Left lung (tissue), 10 donors: Measurements from ENCODE around the gene GPI. TPM values are rescaled to one million over a fixed set of nuclear protein-coding genes. Genes with fewer than 3 reads are reported as not detected.

Experiments used
- ATAC-seq: fragments of 200-7000 bp; cut with Tn5 transposase; one replicate; pipeline ENCODE4 v1.9.1; 2020; ENCODE audit warnings: moderate library complexity
- DNase-seq, 4 donors: peaks; one replicate each; pipeline ENCODE4 v3.0.0-alpha.2; 2013 to 2020
- H3K27ac ChIP-seq, 2 donors: fragments of 200-600 bp; sonication (generic) in 1 of 2; one replicate each; pipeline versions ENCODE4 v1.5.0 to v1.8.0; 2020 to 2021
- H3K27me3 ChIP-seq, 2 donors: fragments of 200-600 bp; sonication (generic) in 1 of 2; one replicate each; pipeline versions ENCODE4 v1.5.0 to v1.8.0; 2020 to 2021
- H3K36me3 ChIP-seq, 2 donors: fragments of 200-600 bp; sonication (generic) in 1 of 2; one replicate each; pipeline versions ENCODE4 v1.5.0 to v1.8.0; 2020 to 2021
- H3K4me1 ChIP-seq, 2 donors: fragments of 200-600 bp; one replicate each; pipeline ENCODE4 v1.8.0; 2021
- H3K4me3 ChIP-seq, 2 donors: fragments of 200-600 bp; sonication (generic) in 1 of 2; one replicate each; pipeline versions ENCODE4 v1.5.0 to v1.8.0; 2020 to 2021; ENCODE audit warnings: mild to moderate bottlenecking in 1 of 2
- H3K9me3 ChIP-seq, 2 donors: fragments of 200-600 bp; sonication (generic) in 1 of 2; one replicate each; pipeline versions ENCODE4 v1.5.0 to v1.8.0; 2020 to 2021
- intact Hi-C, 2 donors: fragments of 100-400 bp; cut with DNase I; formaldehyde crosslinking; loops; one replicate each; pipeline versions ENCODE4 v1.11.2 to v1.14.2; 2022
- polyA plus RNA-seq, 6 donors: library from polyadenylated mRNA; unstranded; fragments of 120-200 nt; gene quantifications; one replicate each; pipeline ENCODE4 v1.2.1, GENCODE V29; 2013; ENCODE audit not compliant: insufficient read length in 6 of 6
- total RNA-seq, 2 donors: library from RNA; stranded (reverse); fragmentation: NEBNext Ultra II Directional; extraction: Animal tissue kit (Norgen Biotek cat#: 25700); gene quantifications; one replicate each; pipeline ENCODE4 v1.2.1, GENCODE V29; 2021
- TF ChIP-seq, protein P1 (sequence below), 2 donors: fragments of 200-600 bp; sonication (generic) in 1 of 2; IDR thresholded peaks; one replicate each; pipeline versions ENCODE4 v1.5.0 to v1.8.0; 2021; ENCODE audit warnings: antibody characterized with exemption in 2 of 2
- donor health status: DM: no; HTN: yes; CAD: no.
- donor health status: DM: no; HTN: no; CAD: no.

The GPI gene
- total and polyA plus RNA-seq, 8 donors = 99.2 to 248 (median 108) TPM

DNA sequence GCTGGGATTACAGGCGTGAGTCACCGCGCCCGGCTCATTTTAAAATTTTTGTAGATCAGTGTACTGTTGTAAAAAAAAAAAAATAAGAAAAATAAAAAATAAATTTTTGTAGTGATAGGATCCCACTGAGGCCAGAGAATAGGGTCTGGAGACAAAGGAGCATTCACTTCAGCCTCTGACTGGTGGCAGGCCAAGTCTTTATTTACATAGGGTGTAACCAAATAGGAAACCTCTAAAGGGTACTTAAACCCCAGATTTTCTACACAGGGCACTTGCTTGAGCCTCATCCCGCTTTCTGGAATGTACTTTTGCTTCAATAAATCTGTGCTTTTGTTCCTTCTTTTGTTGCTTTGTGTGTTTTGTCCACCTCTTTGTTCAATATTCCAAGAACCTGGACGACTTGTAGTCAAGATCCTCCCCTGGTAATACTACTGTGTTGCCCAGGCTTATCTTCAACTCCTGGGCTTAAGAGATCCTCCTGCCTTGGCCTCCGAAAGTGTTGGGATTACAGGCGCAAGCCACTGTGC is 37.1 kb downstream of the GPI start:
- Histone ChIP-seq H3K27ac (no peak overlapping the region), H3K4me3 (no peak overlapping the region), H3K9me3 (no peaks in the 10 kb centered on the region), H3K4me1 (peaks cover 0 to 17% of the 10 kb centered on the region in 2 donors), H3K27me3 (no peaks in the 10 kb centered on the region), H3K36me3 (peaks cover 0 to 46% of the 10 kb centered on the region in 2 donors)
- ATAC-seq (peak; percentile 36), DNase-seq (no peak)
- intact Hi-C loops = no loop called here
- TF ChIP-seq, protein P1, sequence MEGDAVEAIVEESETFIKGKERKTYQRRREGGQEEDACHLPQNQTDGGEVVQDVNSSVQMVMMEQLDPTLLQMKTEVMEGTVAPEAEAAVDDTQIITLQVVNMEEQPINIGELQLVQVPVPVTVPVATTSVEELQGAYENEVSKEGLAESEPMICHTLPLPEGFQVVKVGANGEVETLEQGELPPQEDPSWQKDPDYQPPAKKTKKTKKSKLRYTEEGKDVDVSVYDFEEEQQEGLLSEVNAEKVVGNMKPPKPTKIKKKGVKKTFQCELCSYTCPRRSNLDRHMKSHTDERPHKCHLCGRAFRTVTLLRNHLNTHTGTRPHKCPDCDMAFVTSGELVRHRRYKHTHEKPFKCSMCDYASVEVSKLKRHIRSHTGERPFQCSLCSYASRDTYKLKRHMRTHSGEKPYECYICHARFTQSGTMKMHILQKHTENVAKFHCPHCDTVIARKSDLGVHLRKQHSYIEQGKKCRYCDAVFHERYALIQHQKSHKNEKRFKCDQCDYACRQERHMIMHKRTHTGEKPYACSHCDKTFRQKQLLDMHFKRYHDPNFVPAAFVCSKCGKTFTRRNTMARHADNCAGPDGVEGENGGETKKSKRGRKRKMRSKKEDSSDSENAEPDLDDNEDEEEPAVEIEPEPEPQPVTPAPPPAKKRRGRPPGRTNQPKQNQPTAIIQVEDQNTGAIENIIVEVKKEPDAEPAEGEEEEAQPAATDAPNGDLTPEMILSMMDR (IDR thresholded peaks at IDR 0.05) = no peak

DNA sequence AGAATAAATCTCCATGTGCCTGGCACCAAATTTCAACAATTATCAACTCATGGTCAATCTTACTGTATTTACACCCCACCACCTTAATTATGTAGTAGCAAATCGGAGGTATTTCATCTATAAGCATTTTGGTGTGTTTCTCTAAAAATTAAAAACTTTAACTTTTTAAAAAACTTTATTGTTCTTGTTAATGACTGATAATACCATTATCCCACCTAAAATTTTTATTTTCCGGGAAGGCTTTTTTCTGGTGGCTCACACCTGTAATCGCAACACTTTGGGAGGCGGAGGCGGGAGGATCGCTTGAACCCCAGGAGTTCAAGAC is 38.8 kb downstream of the GPI start:
- intact Hi-C loops = no loop called here
- DNase-seq = no peak
- H3K36me3 ChIP-seq = peaks cover 0 to 30% of the 10 kb centered on the region in 2 donors
- ATAC-seq = no peak
- H3K9me3 ChIP-seq = no peaks in the 10 kb centered on the region
- peaks cover 0 to 17% of the 10 kb centered on the region in 2 donors for H3K4me1 ChIP-seq
- H3K4me3 ChIP-seq = peak overlapping the region; percentile 94 to 100
- H3K27me3 ChIP-seq = no peaks in the 10 kb centered on the region
- H3K27ac ChIP-seq = peak overlapping the region in 1 of 2 donors; percentile 69
- TF ChIP-seq, protein P1 (IDR thresholded peaks at IDR 0.05) = no peak

DNA sequence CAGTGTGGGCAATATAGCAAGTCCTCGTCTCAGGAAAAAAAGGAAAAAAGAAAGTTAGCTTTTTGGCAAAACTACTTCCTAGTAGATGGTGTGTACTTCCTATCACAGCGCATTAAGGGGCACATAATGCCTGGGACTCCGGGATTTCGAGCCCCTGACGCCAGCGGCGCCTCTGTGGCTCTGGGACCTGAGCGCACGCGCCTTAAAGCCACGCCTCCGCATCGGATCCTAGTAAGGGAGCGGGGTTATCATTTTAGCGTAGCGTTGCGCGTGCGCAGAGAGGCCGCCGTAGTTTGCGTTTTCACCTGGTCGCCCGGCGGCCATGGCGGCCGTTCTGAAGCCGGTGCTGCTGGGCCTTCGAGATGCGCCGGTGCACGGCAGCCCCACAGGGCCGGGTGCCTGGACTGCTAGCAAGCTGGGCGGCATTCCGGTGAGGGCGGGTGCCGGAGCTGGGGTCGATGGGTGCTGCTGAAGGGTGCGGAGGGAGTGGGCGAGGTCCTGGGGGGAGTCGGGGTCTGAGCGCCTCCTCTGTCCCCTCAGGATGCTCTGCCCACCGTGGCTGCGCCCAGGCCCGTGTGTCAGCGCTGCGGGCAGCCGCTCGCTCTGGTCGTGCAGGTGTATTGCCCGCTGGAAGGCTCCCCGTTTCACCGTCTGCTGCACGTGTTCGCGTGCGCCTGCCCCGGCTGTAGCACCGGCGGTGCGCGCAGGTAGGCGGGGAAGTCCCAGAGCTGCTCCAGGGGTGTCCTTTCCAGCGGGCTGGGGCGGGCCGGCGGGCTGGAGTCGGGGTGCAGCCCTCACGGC is 39.3 kb downstream of the GPI start, which contains the start of gene PDCD2L:
TSS of gene PDCD2L (plus strand) at position 291 of the 801 bp plus-strand sequence. CDS start at position 323, 32 bp downstream.
- ATAC-seq = peak; percentile 95
- H3K4me1 ChIP-seq = peaks cover 0 to 17% of the 10 kb centered on the region in 2 donors
- TF ChIP-seq, protein P1 (IDR thresholded peaks at IDR 0.05) = no peak
- H3K4me3 ChIP-seq = peak within 1 kb of the TSS; percentile 94 to 100
- intact Hi-C loops = no loop called here
- no peaks in the 10 kb centered on the region for H3K9me3 ChIP-seq
- peak within 1 kb of the TSS in 1 of 2 donors; percentile 69 for H3K27ac ChIP-seq
- DNase-seq = peak; percentile 80 to 97 (median 92)
- no peaks in the 10 kb centered on the region for H3K27me3 ChIP-seq
- peaks cover 0 to 30% of the 10 kb centered on the region in 2 donors for H3K36me3 ChIP-seq

DNA sequence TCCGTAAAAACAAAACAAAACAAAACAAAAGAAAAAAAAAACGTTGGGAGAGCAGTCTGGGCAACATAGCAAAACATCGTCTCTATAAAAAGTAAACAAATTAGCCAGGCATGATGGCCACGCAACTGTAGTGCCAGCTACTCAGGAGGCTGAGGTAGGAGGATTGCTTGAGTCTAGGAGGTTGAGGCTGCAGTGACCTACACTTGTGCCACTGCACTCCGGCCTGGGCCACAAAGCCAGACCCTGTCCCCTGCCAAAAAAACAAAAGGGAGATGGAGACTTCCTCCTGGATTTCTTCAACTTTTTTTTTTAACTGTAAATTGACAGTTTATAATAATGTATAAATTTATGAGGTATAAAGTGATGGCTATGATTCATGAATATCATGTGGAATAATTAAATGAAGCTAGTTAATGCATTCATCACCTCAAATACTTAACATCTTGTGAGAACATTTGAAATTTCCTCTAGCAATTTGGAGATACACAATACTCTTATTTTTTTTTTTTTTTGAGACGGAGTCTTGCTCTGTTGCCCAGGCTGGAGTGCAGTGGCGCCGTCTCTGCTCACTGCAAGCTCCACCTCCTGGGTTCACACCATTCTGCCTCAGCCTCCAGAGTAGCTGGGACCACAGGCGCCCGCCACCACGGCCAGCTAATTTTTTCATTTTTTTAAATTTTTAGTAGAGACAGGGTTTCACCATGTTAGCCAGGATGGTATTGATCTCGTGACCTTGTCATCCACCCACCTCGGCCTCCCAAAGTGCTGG is 41.1 kb downstream of the GPI start:
- Histone ChIP-seq H3K4me1 (peaks cover 0 to 17% of the 10 kb centered on the region in 2 donors), H3K36me3 (peaks cover 0 to 15% of the 10 kb centered on the region in 2 donors), H3K4me3 (no peak overlapping the region), H3K9me3 (no peaks in the 10 kb centered on the region), H3K27ac (no peak overlapping the region), H3K27me3 (no peaks in the 10 kb centered on the region)
- ATAC-seq (no peak), DNase-seq (no peak)
- intact Hi-C loops = no loop called here
- TF ChIP-seq, protein P1 (IDR thresholded peaks at IDR 0.05) = no peak

DNA sequence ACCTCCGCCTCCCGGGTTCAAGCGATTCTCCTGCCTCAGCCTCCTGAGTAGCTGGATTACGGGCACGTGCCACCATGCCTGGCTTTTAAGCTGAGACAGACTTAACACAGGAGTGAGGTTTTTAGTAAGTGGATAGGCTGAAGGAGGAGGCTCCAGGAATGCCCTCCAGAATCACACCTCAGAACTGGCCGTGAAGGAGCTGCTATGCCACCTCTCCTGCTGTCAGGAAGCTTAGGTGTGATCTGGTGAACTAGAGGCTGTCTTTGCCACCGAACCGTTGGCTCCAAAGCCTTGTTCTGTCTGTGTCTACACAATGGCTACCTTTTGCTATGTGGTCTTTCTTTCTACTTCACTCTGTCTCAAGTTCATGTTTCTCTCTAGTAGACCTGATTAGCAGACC is 43.4 kb downstream of the GPI start:
- peaks cover 0 to 12% of the 10 kb centered on the region in 2 donors for H3K36me3 ChIP-seq
- no peak overlapping the region for H3K4me3 ChIP-seq
- H3K4me1 ChIP-seq = peaks cover 0 to 17% of the 10 kb centered on the region in 2 donors
- no peaks in the 10 kb centered on the region for H3K9me3 ChIP-seq
- H3K27me3 ChIP-seq = no peaks in the 10 kb centered on the region
- TF ChIP-seq, protein P1 (IDR thresholded peaks at IDR 0.05) = no peak
- H3K27ac ChIP-seq = no peak overlapping the region
- DNase-seq = peak in 1 of 4 donors; percentile 6
- intact Hi-C loops = no loop called here
- ATAC-seq = no peak
